GM21737 (cell line): ENCODE measurements around the gene CLMP.

ENCODE experiments used
- ATAC-seq: cut with Tn5 transposase; IDR thresholded peaks from one replicate; pipeline ENCODE4 v1.9.1; 2021; ENCODE audit warnings: mild to moderate bottlenecking, moderate library complexity; ENCODE audit not compliant: unreplicated experiment

The CLMP gene

DNA sequence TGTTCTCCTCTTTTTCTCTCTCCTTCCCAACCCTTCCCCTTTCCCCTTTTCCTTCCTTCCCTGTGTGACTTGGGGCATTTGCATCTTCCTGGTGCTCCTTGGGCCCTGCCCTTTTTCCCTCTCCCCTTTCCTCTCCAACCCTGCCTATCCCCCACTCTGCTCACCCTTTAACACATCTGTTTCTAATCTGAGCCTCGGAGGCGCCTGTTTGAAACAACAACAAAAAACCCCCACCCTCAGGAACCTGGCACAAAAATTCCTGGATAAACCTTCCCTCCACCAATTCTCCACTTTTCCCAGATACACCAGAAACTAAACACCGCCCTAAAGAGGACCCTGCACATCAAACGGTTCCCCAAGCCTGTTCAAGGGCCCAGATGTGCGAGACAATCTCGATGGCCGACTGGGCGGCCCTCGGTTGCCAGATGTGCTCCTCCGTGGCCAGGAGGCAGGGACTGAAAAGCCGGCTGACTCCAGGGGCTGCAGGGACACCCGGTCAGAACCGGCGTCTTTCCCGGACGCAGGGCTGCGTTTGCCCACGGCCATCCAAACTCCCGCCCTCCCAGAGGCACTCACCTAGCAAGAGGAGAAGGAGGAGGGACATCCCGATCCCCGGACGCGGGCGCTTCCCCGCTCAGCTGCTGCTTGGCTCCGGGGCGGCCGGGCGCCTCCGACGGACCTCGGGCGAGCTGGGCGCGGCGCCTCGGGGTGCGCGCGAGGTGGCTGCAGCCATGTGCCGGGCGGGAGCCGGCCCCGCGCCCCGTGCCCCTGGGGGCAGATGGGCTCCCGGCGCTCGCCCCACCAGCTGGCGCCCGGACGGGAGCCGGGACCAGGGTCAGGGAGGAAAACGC is 486 bp downstream of the CLMP start:
- no peak for ATAC-seq

DNA sequence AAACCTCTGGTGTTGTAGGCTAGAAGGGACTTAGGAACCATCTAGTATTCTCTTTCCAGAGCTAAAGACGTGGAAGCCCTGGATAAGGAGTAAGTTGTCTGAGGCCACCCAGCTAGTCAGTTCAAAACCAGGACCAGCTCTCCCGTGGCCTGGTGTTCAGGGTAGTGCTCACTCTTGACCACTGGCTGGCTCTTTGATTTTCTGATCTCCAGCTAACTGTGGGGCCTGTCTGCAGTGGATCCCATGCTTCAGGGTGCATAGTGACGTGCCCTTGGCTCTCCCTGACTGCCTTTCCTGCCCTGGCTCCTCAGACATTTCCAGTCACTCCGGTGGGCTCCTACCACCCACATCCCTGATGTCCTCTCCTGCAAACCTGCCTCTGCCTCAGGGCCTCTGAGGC is 1.3 kb downstream of the CLMP start:
- ATAC-seq, result no peak

DNA sequence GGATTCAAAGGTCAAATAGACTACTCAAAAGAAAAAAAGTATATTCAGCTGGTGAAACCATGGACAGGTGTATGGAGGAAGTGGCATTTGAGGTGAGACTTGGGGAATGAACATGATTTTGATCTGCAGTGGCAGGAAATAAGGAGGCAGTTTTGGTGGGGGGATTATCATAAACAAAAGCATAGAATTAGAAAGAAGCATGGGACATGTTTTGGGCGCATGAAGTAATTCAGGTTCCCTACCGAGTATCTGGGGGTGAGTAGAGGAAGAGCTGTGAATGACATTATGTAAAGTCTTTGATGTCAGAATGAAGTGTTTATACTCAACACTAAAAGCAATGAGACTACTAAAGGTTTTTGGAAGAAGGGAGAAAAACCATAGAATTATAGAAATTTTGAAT is 3.1 kb downstream of the CLMP start:
- ATAC-seq, result no peak

DNA sequence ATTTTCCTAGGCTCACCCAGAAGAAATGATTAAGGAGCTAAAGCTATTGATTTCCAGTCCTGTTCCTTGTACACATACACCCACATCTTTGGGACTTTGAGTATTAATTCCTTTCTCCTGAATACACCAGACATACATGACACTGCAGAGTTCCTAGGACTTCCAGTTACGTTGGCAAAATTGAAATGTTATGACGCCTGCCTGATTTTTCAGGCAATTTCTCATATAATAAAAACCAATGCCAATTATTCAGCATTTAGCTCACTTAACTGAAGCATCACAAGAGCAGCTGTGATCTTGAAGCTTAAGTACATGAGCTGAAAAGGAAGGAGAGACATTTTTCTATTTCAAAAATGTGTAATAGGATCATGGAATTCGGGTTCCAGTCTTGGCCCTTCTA is 4.5 kb downstream of the CLMP start:
- ATAC-seq, result no peak

DNA sequence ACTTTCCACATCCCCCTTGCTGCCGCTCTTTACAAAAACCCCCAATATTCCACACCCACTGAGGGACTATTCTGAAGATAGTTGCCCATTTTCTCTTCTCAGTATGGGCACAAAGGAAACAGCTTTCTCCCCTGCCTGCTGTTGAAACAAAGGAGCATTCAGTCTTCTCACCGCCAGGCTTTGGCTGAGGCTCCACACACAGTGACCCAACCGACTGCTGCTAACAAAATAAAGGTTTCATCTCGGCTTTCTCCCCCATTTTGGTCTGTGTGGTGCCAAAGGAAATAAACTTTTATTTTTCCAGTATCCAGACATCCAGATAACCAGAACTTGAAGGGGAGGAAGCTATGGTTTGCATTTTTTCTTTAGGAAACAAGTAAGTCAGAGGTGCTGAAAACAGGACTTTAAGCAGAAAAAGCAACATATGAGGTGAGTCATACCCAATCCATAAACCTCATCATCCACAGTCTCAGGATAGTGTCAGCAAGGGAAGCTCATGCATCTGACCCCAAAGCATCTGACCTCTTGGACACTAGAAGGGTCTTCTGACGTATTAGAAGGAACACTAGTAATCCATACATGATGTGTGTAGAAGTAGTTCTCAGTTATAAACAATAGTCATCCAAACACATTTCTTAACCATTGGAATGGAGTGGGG is 6.4 kb downstream of the CLMP start:
- no peak for ATAC-seq

DNA sequence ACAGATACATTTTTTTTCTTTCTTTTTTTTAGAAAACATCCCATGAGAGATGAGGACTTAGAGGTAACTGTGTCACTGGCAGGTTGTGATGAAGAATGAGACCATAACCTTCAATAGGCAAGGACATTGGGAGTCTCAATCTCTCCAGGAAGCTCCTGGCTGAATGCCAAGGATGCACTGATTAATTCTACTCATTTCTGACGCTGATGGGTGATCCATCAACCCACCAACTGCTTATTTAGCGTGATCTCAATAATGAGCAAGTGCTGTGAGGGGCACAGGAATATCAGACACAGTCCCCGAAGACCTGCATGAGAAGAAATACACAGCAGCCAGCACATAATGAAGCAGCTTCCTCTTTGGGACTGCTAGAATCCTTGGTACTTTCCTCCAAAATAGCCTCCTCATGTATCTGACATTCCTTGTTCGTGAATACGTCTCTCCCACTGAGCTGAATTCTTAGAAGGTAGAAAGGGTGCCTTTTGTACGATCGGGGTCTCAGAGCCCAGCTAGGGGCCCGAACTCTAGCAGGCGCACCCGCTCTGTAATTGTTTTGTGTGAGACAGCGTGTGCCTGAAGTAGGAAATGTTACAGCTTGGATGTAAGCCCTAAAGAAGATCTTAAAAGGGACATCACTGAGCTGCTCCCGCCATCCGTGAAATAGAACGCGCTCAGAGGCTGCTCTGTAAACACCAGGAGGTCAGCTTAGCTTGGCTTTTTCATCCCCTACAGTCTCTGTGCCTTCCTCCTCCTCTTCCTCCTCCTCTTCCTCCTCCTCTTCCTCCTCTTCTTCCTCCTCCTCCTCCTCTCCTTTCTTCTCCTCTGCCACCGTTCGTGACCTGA is 7.2 kb downstream of the CLMP start:
- no peak for ATAC-seq

DNA sequence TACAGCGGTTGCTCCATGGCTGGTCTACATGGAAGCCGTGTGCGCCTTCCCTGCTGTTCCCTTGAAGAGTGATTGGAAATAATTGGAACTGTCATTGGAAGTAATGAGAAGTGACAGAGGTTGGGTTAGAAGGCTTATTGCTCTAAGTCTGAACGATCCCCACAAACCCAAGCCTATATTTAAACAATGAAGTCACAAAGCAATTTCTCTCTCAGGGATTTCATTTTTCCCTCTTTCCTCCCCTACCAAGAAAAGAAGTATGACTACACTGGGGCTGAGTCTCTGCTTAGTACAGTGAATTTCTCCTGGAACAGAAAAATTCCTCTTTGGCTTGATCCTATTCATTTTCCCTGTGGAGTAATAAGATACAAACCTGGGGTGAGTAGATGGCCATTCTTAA is 7.8 kb downstream of the CLMP start:
- ATAC-seq, result no peak

DNA sequence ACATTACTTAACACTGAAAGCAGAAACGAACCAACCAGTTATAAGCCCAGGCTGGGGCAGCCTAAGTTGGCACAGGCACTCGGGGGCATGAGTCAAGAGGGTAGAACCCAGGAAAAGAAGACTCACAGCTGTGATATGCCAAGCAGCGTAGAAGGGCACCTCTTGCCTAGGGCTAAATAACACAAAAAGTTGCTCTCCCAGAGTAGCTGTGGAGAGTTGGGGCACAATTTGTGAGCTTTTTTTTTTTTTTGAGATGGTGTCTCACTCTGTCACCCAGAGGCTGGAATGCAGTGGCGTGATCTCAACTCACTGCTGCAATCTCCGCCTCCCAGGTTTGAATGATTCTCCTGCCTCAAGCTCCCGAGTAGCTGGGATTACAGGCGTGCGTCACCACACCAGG is 8.8 kb downstream of the CLMP start:
- ATAC-seq, result no peak

DNA sequence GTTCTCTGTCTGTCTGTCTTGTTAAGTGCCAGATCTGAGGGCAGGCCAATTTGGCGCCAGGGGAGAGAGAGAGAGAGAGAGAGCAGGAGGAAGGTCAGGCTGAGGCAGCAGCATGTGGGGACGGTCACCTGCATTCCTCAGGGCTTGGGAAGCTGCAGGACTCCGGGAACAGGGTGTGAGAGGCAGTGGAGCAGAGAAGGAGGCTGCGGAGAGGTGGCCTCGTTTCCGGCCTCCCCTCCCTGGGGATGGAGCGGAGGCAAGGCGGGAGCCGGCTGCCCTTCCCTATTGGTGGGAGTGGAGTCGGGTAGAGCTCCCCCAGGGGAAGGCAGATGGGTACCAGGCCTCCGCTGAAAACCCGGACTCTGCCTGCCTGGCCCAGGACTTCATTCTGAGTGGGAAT is 9.7 kb downstream of the CLMP start:
- no peak for ATAC-seq

DNA sequence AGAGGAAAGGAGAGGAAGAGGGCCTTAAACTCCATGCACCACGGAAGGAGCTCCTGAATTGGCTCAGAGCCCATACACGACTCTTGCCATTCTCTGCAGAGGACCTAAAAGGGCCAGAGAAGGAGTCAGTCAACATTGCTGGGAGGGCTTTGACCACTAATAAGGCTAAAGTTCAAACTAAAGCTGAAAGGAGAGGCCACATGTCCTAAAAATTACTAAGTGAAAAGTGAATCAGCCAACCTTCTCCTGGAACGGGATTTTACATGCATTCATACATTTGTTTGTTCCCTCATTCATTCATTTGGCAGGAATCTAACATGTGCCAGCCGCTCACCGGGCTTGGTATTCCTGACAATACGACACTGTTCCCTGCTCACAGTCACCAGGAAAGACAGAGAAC is 10.5 kb downstream of the CLMP start:
- no peak for ATAC-seq

DNA sequence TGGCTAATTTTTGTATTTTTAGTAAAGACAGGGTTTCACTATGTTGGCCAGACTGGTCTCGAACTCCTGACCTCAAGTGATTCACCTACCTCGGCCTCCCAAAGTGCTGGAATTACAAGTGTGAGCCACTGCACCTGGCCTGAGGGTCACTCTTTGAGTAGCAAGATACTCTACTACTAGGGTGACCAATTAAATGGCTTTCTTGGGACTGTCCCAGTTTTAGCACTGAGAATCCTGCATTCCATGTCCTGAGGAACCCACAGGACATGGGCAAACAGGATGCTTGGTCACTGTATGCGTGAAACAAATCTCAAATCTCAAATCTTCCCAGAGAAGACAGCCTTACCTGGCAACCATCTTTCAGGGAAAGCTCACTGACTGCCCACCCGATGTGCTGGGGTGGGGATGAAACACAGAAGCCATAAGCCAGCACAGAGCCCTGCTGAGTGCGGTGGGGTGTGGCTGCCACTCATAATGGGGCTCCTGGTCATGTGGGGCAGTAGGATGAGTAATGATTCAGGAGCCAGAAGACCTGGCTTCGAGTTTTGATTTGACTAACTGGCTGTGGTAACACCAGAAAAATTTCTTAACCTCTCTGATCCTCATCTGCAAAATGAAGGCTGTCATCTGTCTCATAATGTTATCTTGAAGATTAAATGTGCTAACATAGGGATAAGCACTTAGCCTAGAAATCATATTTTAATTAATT is 11.5 kb downstream of the CLMP start:
- no peak for ATAC-seq

DNA sequence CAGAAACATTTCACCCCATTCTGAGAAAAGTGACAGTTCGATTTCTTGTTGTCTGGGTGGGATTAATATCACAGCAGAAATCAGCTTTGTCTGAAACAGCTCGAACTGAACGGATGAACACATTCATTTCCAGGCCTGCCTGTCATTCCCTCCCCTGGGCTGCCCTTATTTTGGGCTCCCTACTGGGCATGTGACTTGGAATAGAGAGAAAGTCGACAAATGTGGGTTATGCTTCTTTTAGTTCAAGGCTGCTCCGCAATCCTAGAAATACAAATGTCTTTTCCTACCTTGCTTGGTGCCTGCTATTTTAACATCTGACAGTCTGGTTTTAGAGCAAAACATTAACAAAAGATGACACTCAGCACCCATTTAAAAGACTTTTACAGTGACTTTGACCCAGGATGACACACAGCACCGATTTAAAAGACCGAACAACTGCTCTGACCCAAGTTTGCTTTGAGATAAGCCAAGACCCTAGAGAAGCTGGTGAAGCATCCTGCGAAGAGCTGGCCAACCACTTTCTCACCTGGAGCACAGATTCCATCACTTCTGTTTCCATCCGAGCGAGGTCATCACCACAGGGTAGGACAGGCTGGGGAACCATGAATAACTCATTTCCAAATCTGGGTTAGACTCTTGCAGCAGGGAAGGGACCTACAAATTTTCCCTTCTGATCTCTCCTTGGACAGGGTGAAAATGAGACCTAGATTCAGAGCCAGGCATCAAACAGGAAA is 13.1 kb downstream of the CLMP start:
- ATAC-seq, result no peak

DNA sequence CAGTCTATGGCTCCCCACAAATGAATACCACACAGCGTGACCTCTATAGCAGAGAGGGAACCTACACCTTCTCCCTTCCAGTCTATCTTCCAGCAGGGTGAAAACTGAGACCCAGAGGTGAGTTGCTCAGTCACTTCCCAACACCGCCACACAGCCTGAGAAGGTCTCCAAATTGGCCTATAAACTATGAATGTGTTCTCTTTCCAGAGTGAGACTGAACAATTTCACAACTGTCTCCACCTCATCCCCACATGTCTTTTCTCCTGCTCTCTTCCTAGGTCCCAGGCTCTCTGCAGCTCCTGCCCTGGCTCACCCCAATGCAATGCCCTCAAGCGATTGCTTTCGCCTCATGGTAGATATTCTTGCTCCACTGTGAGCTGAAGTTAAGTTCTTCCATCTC is 14.0 kb downstream of the CLMP start:
- no peak for ATAC-seq

DNA sequence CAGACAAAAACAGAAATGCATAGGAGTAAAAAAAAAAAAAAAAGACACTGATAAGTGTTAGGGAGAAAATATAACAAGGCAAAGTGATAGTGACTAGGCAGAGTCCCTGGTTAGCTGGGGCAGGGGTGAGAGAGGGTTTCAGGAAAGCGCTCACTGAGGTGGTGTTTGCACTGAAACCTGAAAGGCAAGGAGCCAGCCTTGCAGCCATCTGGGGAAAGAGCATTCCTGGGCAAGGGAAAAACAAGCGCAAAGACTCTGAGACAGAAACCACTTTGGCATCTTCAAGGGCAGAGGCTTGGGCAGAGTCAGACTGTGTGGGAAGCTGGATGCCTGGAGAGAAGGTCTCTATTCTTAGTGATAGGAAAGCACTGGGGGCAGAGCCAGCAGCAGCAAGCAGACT is 14.5 kb downstream of the CLMP start:
- no peak for ATAC-seq

DNA sequence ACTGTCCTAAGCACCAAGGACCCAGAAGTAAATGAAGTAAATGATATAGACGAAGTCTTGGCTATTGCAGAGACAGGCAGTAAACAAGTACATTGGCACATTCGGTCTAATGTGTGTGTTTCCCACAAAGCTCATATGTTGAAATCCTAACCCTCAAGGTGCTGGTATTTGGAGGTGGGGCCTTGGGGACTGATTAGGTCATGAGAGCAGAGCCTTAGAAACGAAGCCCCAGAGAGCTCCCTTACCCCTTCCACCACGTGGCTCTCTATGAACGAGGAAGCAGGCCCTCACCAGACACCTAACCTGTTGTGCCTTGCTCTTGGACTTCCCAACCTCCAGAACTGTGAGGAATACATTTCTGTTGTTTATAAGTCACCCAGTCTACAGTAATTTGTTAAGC is 14.9 kb downstream of the CLMP start:
- no peak for ATAC-seq

DNA sequence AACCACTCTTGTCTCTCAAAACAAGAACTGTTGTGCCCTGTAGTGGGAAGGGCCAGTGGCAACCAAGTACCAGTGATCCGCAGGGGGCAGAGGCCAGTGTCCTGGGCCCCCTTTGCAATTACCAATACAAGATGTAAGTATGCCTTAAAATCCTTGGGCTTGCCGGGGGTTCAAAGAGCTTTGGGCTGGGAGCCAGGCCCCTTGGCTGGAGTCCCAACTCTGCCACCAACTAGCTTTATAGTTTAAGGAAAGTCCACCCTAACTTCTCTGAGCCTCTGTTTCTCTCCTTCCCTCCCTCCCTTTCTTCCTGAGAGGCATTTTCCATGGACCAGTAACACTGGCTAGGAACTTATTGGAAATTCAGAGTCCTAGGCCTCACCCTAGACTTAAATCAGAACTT is 15.5 kb downstream of the CLMP start:
- no peak for ATAC-seq

DNA sequence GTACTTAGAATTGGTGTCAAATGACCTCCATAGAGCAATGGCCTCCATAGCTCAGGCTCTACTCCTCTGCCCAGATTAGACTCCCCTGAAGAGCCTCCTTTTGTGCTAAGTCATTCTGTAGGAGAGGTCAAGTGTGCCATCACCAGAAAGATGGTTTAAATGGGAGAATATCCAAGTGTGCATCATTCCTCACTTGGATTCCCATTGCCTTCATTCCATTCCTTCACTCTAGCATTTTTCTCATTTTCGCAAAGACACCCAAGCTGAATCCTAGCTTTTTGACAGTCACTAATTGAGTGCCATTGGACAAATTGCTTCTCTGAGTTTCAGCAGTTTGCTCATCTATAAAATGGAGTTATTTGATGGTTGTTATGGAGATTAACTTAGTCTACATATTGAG is 16.9 kb downstream of the CLMP start:
- ATAC-seq, result no peak

DNA sequence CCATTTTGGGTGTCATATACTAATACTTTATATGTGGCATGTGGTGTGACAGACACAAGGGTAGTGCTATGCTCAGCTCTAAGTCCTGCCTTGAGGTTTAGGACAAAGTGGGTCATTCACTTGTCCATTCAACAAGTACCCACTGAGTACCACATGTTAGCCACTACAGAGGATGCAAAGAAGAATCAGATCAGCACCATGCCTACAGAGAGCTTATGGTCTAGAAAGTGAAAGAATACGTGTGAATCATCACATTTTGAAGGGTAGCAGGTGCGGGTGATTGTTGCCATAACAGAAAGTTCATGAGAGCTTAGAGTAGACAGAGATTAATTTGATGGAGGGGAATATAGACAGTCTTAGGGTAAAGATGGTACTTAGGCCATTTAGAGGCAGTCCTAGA is 18.3 kb downstream of the CLMP start:
- no peak for ATAC-seq

DNA sequence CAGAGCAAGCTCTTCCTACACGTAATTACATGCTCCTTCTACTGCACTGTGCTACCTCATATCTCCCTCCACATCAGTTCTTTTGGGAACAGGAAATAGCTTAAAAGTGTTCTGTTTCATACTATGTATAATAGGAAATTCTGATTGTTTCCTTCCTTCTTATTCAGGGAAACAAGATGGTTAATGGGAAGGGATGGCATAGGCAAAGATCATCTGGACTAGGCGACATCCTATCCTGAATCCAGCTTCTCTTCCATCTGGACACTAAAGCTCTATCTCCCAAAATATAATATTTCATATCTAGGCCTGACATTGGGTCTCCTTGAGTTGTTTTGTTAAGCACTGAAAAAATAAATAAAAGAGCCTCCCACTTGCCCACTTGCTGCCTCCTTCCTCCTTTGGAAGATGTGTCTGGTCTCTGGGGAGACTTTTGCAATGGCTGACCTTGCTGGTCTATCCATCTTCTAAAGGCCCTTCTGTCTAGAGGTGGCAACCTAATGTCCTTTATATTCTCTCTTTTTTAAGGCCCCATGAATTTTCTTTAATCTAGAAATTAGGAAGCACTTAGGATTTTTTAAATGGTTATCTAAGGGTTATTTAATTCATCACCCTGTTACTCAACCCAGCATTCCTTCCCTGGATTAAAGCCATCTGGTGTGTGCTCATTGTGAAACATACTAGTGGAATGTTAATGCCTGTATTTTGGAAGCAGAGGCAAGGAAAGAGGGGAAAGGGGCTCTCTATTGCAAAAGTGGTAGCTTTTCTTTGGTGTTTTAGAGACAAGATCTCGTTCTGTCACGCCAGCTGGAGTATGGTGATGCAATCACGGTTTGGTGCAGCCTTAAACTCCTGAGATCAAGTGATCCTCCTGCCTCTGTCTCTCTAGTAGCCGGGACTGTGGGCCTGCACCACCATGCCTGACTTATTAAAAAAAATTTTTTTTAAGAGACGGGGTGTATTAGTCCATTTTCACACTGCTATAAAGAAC is 20.6 kb downstream of the CLMP start:
- ATAC-seq, result no peak
